GM18508 (cell line): Measurements from ENCODE around the gene RPL38.

Source experiments
- ATAC-seq: cut with Tn5 transposase; IDR thresholded peaks from one replicate; pipeline ENCODE4 v1.9.1; 2021; ENCODE audit warnings: moderate number of reproducible peaks; ENCODE audit not compliant: insufficient read depth, unreplicated experiment

RPL38 gene

GRCh38 chr17:74205274-74205673 lies 1.8 kb downstream of the RPL38 start:
- ATAC-seq = no peak

GRCh38 chr17:74206332-74206818 lies 2.9 kb downstream of the RPL38 start:
- no peak for ATAC-seq

GRCh38 chr17:74210191-74211140 lies 7.0 kb downstream of the RPL38 start:
- no peak for ATAC-seq

- no peak for ATAC-seq
Measured at GRCh38 chr17:74211141-74211911, 7.8 kb downstream of the RPL38 start.

GRCh38 chr17:74211912-74212208 lies 8.4 kb downstream of the RPL38 start:
- no peak for ATAC-seq

- no peak for ATAC-seq
Measured at GRCh38 chr17:74212209-74212912, 8.9 kb downstream of the RPL38 start.

GRCh38 chr17:74212913-74213791 lies 9.7 kb downstream of the RPL38 start, which contains the start of gene TTYH2:
Gene TTYH2, plus strand, starts transcription at chr17:74213571. Its CDS starts 17 bp downstream, at chr17:74213588.
- no peak for ATAC-seq

GRCh38 chr17:74213861-74214391 lies 10.4 kb downstream of the RPL38 start:
- no peak for ATAC-seq

- no peak for ATAC-seq
Measured at GRCh38 chr17:74214484-74215341, 11.2 kb downstream of the RPL38 start.

- ATAC-seq = no peak
Measured at GRCh38 chr17:74215342-74215727, 11.9 kb downstream of the RPL38 start.

- ATAC-seq = no peak
Measured at GRCh38 chr17:74216505-74216904, 13.0 kb downstream of the RPL38 start.

GRCh38 chr17:74217037-74217730 lies 13.7 kb downstream of the RPL38 start:
- ATAC-seq = no peak

- ATAC-seq = no peak
Measured at GRCh38 chr17:74217888-74218287, 14.4 kb downstream of the RPL38 start.

- no peak for ATAC-seq
Measured at GRCh38 chr17:74218436-74218835, 15.0 kb downstream of the RPL38 start.

- ATAC-seq = no peak
Measured at GRCh38 chr17:74219576-74220133, 16.2 kb downstream of the RPL38 start.

- ATAC-seq = no peak
Measured at GRCh38 chr17:74220219-74220618, 16.7 kb downstream of the RPL38 start.

GRCh38 chr17:74220946-74221818 lies 17.7 kb downstream of the RPL38 start:
- ATAC-seq = no peak
